Retinal pigment epithelial cell (primary cell): Measurements from ENCODE around the gene MKRN2.
A peak's percentile ranks its signal among the peaks of the same experiment; 100 is the strongest.

Experiments
- DNase-seq: peaks from one replicate; pipeline ENCODE4 v3.0.0-alpha.2; 2010; ENCODE audit warnings: low read depth
- H3K4me3 ChIP-seq: 2 replicates; pipeline ENCODE4 v1.5.1; 2011; ENCODE audit warnings: mild to moderate bottlenecking, low read length, control low read depth, moderate library complexity
- TF ChIP-seq, protein P1 (sequence below): conservative IDR thresholded peaks from 2 replicates; pipeline ENCODE4 v1.5.1; 2011; ENCODE audit warnings: low read depth, low read length, control low read depth, inconsistent platforms

MKRN2 gene

DNA sequence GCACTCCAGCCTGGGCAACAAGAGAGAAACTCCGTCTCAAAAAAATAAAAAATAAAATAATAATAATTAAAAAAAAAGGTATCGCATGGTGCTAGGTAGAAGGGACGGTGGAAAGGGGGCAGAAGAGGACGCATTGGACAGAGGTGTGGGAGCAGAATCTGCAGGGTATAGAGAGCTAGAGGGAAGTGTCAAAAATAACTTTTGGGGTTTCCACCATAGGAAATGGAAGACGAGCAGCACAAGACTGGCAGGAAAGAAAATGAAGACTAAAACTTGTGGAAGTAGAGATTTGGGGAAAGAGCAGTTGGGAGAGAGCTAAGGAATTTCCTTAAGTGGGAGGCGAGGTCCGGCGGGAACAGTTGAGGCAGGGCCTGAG, 585 bp upstream of the MKRN2 start:
- DNase-seq = no peak
- peak overlapping the region; percentile 73 for H3K4me3 ChIP-seq
- TF ChIP-seq, protein P1, sequence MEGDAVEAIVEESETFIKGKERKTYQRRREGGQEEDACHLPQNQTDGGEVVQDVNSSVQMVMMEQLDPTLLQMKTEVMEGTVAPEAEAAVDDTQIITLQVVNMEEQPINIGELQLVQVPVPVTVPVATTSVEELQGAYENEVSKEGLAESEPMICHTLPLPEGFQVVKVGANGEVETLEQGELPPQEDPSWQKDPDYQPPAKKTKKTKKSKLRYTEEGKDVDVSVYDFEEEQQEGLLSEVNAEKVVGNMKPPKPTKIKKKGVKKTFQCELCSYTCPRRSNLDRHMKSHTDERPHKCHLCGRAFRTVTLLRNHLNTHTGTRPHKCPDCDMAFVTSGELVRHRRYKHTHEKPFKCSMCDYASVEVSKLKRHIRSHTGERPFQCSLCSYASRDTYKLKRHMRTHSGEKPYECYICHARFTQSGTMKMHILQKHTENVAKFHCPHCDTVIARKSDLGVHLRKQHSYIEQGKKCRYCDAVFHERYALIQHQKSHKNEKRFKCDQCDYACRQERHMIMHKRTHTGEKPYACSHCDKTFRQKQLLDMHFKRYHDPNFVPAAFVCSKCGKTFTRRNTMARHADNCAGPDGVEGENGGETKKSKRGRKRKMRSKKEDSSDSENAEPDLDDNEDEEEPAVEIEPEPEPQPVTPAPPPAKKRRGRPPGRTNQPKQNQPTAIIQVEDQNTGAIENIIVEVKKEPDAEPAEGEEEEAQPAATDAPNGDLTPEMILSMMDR = no peak

DNA sequence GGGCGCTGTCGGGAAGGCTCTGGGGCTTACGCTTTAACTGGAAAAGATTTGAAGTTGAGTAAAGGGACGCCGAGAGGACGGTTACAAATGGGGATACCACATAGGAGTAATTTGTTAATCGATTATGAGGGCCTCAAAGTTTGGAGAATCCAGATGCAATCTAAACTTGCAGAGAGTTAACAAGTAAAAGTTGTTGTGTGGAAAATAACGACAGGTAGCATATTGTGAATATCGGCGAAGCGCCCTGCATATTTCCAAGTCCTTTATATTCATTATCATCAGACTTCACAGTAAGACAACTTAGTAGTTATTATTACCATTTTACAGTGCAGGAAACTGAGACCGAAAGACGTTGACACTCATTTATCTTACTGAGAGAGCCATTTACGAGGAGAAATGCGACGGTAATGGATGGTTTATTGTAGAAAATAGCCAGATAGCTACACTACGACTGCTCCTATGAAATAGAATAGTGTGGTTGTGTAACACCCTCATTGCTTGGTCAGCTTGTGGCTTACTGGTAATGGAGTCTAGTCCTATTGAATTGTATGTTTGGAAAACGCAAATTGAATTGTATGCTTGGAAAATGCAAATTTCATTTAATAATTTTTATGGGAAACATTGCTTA, 700 bp downstream of the MKRN2 start:
- TF ChIP-seq, protein P1 = no peak
- no peak for DNase-seq
- peak overlapping the region; percentile 72 for H3K4me3 ChIP-seq

DNA sequence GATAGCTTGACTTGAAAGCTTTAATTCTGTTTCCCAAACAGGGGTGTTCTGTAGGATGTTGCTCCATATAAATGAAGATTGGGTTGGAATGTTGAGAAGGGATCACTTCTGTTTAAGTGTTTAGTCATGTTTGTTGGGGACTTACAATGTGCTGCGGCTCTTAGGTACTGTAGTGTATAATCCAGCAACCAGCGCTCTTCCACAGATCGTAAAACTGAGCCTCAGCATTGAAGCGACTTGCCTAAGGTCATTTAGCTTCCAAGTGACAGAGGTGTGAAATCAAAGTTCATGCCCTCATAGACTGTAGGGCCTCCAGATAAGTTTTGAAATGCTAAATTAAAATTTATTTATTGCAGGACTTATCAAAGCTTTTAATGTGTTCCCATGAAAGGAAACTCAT, 1.8 kb downstream of the MKRN2 start:
- TF ChIP-seq, protein P1 = no peak
- no peak for DNase-seq
- H3K4me3 ChIP-seq = peak overlapping the region; percentile 72

DNA sequence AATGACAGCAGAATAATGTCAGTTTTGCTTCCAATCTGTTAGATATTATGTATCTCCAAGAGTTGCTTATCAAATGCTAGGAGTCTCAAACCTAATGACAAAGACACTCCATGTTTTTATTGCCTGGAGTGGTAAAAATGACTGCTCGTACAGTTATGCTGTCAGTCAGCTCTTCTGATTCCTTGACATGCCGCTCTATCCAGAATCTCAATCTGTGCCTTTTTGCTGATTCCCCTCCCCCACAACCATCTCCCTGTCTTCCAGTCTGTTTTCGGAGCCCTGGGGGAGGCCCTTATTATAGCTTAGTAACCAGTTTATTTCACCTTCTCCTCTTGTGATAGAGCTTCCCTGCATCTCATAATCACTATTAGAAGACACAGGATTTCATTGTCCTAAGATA, 2.6 kb downstream of the MKRN2 start:
- no peak overlapping the region for H3K4me3 ChIP-seq
- TF ChIP-seq, protein P1 = no peak
- DNase-seq = no peak

DNA sequence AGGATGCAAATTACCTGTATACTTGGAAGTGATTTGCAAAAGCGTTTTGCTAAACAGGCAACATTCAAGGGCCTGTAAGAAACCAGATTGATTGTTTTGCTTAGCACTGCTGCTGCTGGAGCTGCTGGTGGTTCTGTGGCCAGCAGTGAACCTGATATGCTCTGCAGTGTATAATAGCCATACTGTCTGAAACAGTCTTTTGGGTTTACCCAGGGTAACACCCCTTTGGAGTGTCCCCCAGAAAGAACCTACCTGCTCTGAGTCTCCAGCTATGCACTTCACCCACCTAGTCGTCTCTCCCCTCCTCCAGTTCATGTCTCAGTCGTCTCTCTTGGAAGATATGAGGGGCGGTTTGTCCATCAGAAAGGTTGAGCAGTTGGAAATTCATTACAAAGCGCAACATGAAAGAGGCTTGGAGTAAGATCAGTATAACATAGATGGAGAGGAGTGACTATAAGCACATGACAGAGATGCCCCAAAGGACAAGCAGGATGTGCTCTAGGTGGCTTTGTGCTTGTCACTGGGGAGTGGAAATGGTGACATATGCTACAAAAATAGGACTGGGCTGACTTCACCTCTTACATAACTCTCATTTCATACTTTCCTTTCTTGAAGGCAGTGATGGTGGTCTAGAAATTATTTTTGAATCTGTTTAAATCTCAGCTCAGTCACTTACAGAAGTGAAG, 3.8 kb downstream of the MKRN2 start:
- TF ChIP-seq, protein P1 = no peak
- H3K4me3 ChIP-seq = no peak overlapping the region
- DNase-seq = no peak

DNA sequence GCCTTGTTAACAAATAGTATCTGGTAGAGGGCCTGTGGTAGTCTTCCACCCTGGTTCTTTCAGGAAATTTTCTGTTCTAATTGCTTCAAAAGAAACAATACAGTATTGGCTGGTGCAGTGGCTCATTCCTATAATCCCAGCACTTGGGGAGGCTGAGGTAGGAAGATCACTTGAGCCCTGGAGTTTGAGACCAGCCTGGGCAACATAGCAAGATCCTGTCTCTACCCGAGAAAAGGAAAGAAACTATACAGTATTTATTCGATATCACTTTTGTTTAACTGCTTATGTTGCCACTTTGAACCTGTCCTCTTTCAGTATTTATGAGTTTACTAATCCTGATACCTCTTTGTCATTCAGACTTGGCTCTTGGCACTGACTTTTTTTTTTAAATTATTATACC, 4.5 kb downstream of the MKRN2 start:
- H3K4me3 ChIP-seq = no peak overlapping the region
- TF ChIP-seq, protein P1 = no peak
- no peak for DNase-seq

DNA sequence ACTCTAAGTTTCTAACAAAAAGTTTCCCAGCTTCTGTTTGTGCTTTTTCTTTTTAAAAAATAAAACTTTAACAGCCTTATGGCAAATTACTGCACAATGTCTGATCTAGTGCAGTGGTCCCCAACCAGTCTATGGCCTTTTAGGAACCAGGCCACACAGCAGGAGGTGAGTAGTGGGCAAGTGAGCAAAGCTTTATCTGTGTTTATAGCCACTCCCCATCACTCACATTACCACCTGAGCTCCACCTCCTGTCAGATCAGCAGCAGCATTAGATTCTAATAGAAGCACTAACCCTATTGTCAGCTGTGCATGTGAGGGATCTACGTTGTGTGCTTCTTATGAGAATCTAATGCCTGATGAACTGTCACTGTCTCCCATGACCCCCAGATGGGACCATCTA, 5.6 kb downstream of the MKRN2 start:
- TF ChIP-seq, protein P1 = no peak
- no peak overlapping the region for H3K4me3 ChIP-seq

More for the DNA sequence above, 5.6 kb downstream of the MKRN2 start:
- no peak for DNase-seq
